HCT116 (cell line): ENCODE results near the gene BCL11B. TPM values are rescaled to one million over a fixed set of nuclear protein-coding genes. Genes with fewer than 3 reads are reported as not detected.

Source experiments
- ATAC-seq: fragments of 200-7000 bp; cut with Tn5 transposase; 2 replicates; pipeline ENCODE4 v1.9.1; 2020; ENCODE audit warnings: mild to moderate bottlenecking, moderate library complexity
- BruUV-seq: library from RNA; stranded (reverse); fragments of 400-500 nt; replicated peaks from 2 replicates; lab custom pipeline; 2021; lab: Mats Ljungman, UMichigan
- CTCF ChIA-PET: fragments of 300-600 bp; sonication (Branson Sonifier 250); formaldehyde crosslinking; loops from one replicate; lab custom pipeline; 2021; ENCODE audit warnings: antibody characterized with exemption; lab: Charles Lee
- POLR2A ChIA-PET: fragments of 300-600, 350-600 bp; sonication (Branson Sonifier 250); formaldehyde crosslinking; loops from one replicate; lab custom pipeline; 2021; ENCODE audit warnings: antibody characterized with exemption; lab: Charles Lee
- RAD21 ChIA-PET, 2 experiments: fragments of 300-600 bp; sonication (Branson Sonifier 250); formaldehyde crosslinking; loops; one replicate each; lab custom pipeline; 2023; ENCODE audit warnings: low total read pairs in 2 of 2; ENCODE audit not compliant: uncharacterized antibody in 2 of 2, unreplicated experiment in 2 of 2, low non-redundant PET in 1 of 2; lab: Charles Lee
- DNase-seq: peaks from one replicate; pipeline ENCODE4 v3.0.0-alpha.2; 2010; ENCODE audit warnings: low read depth, low spot score
- H2AFZ ChIP-seq: fragments of 200-600 bp; shearing (Covaris generic), sonication (generic); 2 replicates; pipeline ENCODE4 v1.6.1; 2017; ENCODE audit warnings: low read depth, mixed run types, mixed read lengths, antibody characterized with exemption, low read length; ENCODE audit not compliant: poor library complexity, severe bottlenecking
- H3K27ac ChIP-seq: 2 replicates; pipeline ENCODE4 v1.5.1; 2012; ENCODE audit warnings: low read depth, low read length
- H3K27me3 ChIP-seq: fragments of 200-600 bp; sonication (generic); 2 replicates; pipeline ENCODE4 v1.6.1; 2016; ENCODE audit warnings: mixed run types, low read length, mixed read lengths; ENCODE audit not compliant: insufficient read depth
- H3K36me3 ChIP-seq, 2 experiments: fragments of 200-500 bp in 1 of 2; fragments of 200-600 bp in 1 of 2; sonication (Bioruptor generic) in 1 of 2; sonication (generic) in 1 of 2; 2 replicates each; pipeline versions ENCODE4 v1.5.1 to v1.6.1; 2014 to 2016; ENCODE audit warnings: low read length in 2 of 2, inconsistent platforms in 1 of 2, mixed read lengths in 1 of 2, mixed run types in 1 of 2; ENCODE audit not compliant: insufficient read depth in 2 of 2, control insufficient read depth in 1 of 2
- H3K4me1 ChIP-seq, 2 experiments: fragments of 200-600 bp in 1 of 2; sonication (generic) in 1 of 2; 2 replicates each; pipeline versions ENCODE4 v1.5.1 to v1.6.1; 2012 to 2017; ENCODE audit warnings: low read length in 2 of 2, inconsistent platforms in 1 of 2, mild to moderate bottlenecking in 1 of 2, mixed read lengths in 1 of 2, mixed run types in 1 of 2, moderate library complexity in 1 of 2; ENCODE audit not compliant: insufficient read depth in 2 of 2, control insufficient read depth in 1 of 2
- H3K4me2 ChIP-seq: fragments of 200-600 bp; sonication (generic); 2 replicates; pipeline ENCODE4 v1.6.1; 2017; ENCODE audit warnings: mixed run types, low read length, mixed read lengths
- H3K4me3 ChIP-seq, 2 experiments: fragments of 200-600 bp in 1 of 2; sonication (generic) in 1 of 2; replicated peaks in 1 of 2; 2 replicates each; pipeline ENCODE4 v1.5.1; 2011 to 2016; ENCODE audit warnings: low read length in 2 of 2, control low read depth in 1 of 2, low read depth in 1 of 2, mild to moderate bottlenecking in 1 of 2, mixed read lengths in 1 of 2, mixed run types in 1 of 2
- H3K79me2 ChIP-seq: fragments of 200-600 bp; sonication (generic); 2 replicates; pipeline ENCODE4 v1.6.1; 2017; ENCODE audit warnings: mild to moderate bottlenecking, mixed run types, low read length, moderate library complexity, mixed read lengths; ENCODE audit not compliant: insufficient read depth
- H3K9ac ChIP-seq: fragments of 200-600 bp; sonication (generic); 2 replicates; pipeline ENCODE4 v1.6.1; 2016; ENCODE audit warnings: low read length, mixed read lengths
- H3K9me2 ChIP-seq: fragments of 200-600 bp; sonication (generic), shearing (Covaris generic); 2 replicates; pipeline ENCODE4 v1.6.1; 2017; ENCODE audit warnings: mixed run types, mild to moderate bottlenecking, moderate library complexity; ENCODE audit not compliant: insufficient read depth
- H3K9me3 ChIP-seq, 2 experiments: fragments of 200-500 bp in 1 of 2; fragments of 200-600 bp in 1 of 2; sonication (Bioruptor generic) in 1 of 2; sonication (generic) in 1 of 2; 2 replicates each; pipeline ENCODE4 v1.6.1; 2014 to 2017; ENCODE audit warnings: low read length in 2 of 2, mixed read lengths in 2 of 2, inconsistent platforms in 1 of 2, low read depth in 1 of 2, mild to moderate bottlenecking in 1 of 2, mixed run types in 1 of 2, moderate library complexity in 1 of 2; ENCODE audit not compliant: control insufficient read depth in 1 of 2, insufficient read depth in 1 of 2
- H4K20me1 ChIP-seq: fragments of 200-600 bp; sonication (generic), shearing (Covaris generic); 2 replicates; pipeline ENCODE4 v1.6.1; 2017; ENCODE audit warnings: mixed run types, mild to moderate bottlenecking, moderate library complexity; ENCODE audit not compliant: insufficient read depth
- CBX3 ChIP-seq: IDR thresholded peaks from 2 replicates; pipeline ENCODE4 v1.6.1; 2012; ENCODE audit warnings: low read depth
- CEBPB ChIP-seq: IDR thresholded peaks from 2 replicates; pipeline ENCODE4 v1.6.1; 2012; ENCODE audit warnings: low read depth
- EGR1 ChIP-seq: IDR thresholded peaks from 2 replicates; pipeline ENCODE4 v1.6.1; 2012; ENCODE audit warnings: low read depth
- ELF1 ChIP-seq: IDR thresholded peaks from 2 replicates; pipeline ENCODE4 v1.6.1; 2012; ENCODE audit warnings: low read depth, borderline replicate concordance
- EZH2phosphoT487 ChIP-seq: fragments of 200-600 bp; IDR thresholded peaks from 2 replicates; pipeline ENCODE4 v1.6.1; 2018; ENCODE audit warnings: antibody characterized with exemption, borderline replicate concordance
- JUND ChIP-seq: IDR thresholded peaks from 2 replicates; pipeline ENCODE4 v1.6.1; 2012
- POLR2A ChIP-seq: IDR thresholded peaks from 2 replicates; pipeline ENCODE4 v1.7.0; 2011; ENCODE audit warnings: borderline replicate concordance; ENCODE audit not compliant: insufficient read depth, insufficient read length; ENCODE audit errors: extremely low read depth
- POLR2AphosphoS5 ChIP-seq: IDR thresholded peaks from 2 replicates; pipeline ENCODE4 v1.6.1; 2011; ENCODE audit warnings: mild to moderate bottlenecking, low read depth, low read length, moderate library complexity
- SIN3A ChIP-seq: IDR thresholded peaks from 2 replicates; pipeline ENCODE4 v1.6.1; 2012; ENCODE audit warnings: low read depth
- SP1 ChIP-seq: IDR thresholded peaks from 2 replicates; pipeline ENCODE4 v1.6.1; 2012; ENCODE audit warnings: low read depth
- SRF ChIP-seq: IDR thresholded peaks from 2 replicates; pipeline ENCODE4 v1.6.1; 2012; ENCODE audit warnings: low read depth
- YY1 ChIP-seq: IDR thresholded peaks from 2 replicates; pipeline ENCODE4 v1.6.1; 2011; ENCODE audit warnings: low read length, low read depth, moderate library complexity, mild to moderate bottlenecking; ENCODE audit not compliant: insufficient replicate concordance; ENCODE audit errors: extremely low read depth
- ZFX ChIP-seq: fragments of 450-650 bp; IDR thresholded peaks from 2 replicates; pipeline ENCODE4 v1.6.1; 2017
- ZNF274 ChIP-seq: fragments of 200-500 bp; sonication (Bioruptor generic); IDR thresholded peaks from 2 replicates; pipeline ENCODE4 v1.6.1; 2014; ENCODE audit warnings: mild to moderate bottlenecking, low read depth, low read length, inconsistent platforms
- intact Hi-C: fragments of 100-400 bp; cut with micrococcal nuclease; formaldehyde crosslinking; loops from 2 replicates; pipeline ENCODE4 v1.10.0; 2022
- total RNA-seq: library from RNA; stranded (reverse); gene quantifications from one replicate; pipeline ENCODE4 v1.2.1, GENCODE V29; 2021; ENCODE audit not compliant: unreplicated experiment
- TF ChIP-seq, protein P1 (sequence below): IDR thresholded peaks from 2 replicates; pipeline ENCODE4 v1.6.1; 2012
- TF ChIP-seq, protein P2 (sequence below): IDR thresholded peaks from 2 replicates; pipeline ENCODE4 v1.6.1; 2012; ENCODE audit warnings: low read depth
- TF ChIP-seq, protein P3 (sequence below), 3 experiments: fragments of 200-600 bp in 1 of 3; sonication (generic) in 1 of 3; IDR thresholded peaks in 2 of 3; conservative IDR thresholded peaks in 1 of 3; 2 replicates each; pipeline ENCODE4 v1.5.1; 2012 to 2017; ENCODE audit warnings: low read depth in 2 of 3, low read length in 2 of 3, antibody characterized with exemption in 1 of 3, borderline replicate concordance in 1 of 3, control low read depth in 1 of 3, mild to moderate bottlenecking in 1 of 3, mixed read lengths in 1 of 3, mixed run types in 1 of 3, moderate library complexity in 1 of 3; ENCODE audit not compliant: insufficient read depth in 1 of 3

Gene BCL11B
- total RNA-seq, 1 experiment from 2014 or later, result 1.1 TPM

DNA sequence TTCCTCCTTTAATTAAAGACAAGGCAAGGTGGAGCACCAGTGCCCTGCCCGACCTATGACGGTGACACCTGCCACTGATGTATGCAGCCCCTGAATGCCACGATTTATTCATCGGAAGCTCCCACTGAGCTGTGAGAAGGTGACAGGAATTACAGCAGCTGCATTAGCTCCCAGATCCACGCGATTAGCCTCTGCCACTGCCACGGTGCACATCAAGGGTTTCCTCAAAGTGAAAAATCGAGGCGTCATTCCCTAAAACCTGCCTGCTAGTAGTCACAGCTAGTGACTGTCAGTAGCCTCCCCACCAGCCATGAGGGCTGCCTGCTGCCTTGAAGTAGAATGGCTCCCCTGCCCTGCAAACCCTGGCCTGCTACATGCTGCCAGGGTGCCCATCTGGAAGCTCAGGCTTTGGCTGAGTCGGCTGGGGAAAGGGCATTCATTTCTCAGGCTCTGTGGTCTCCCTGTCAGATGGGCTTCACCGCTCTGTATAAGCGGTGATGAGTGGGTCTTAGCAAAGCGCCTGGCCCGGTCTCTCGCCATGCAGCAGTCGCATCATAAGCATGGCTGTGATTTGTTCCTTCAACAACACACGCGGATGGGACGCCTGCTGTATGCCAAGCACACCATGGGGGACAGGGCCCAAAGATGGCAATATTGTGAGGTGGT, 8.2 kb upstream of the BCL11B start (continued):
- TF ChIP-seq YY1, result no peak
- TF ChIP-seq EGR1, result no peak
- TF ChIP-seq, all 23 proteins: peak for 0

DNA sequence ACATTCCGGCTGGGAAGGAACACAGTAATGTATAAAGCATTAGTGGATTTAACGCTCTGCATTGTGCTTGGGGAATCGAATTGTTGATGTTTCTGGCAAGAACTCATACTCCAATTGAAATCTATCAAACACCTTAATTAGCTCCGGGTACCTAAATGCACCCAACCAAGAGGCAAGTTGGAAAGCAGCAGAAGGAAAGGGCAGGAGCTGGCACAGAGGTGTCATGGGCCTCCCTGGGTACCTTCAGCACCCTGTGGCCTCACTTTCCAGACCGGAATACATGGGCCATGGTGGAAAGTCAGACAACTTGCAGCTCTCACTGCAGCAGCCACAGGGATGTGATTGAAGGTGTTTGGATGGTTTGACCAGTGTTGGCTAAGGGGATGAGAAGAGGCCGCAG, 6.8 kb upstream of the BCL11B start:
- Histone ChIP-seq H3K9ac (no peak overlapping the region), H3K9me3 (no peaks in the 10 kb centered on the region), H3K4me3 (no peak overlapping the region), H3K36me3 (no peaks in the 10 kb centered on the region), H3K9me2 (no peaks in the 10 kb centered on the region), H3K27me3 (peaks cover 50% of the 10 kb centered on the region), H3K4me2 (no peak overlapping the region), H3K27ac (no peak overlapping the region), H3K79me2 (no peaks in the 10 kb centered on the region), H4K20me1 (no peaks in the 10 kb centered on the region), H3K4me1 (peaks cover 2 to 13% of the 10 kb centered on the region in 2 experiments; a peak in 3 of 4 replicates), H2AFZ (no peak overlapping the region)
- POLR2A ChIA-PET, result no interaction called here
- no peak for DNase-seq
- TF ChIP-seq YY1 (no peak), JUND (no peak), ELF1 (no peak), SP1 (no peak), CBX3 (no peak), POLR2A (no peak), EGR1 (no peak), CEBPB (no peak), ZNF274 (no peak), EZH2phosphoT487 (no peak), SRF (no peak), POLR2AphosphoS5 (no peak), ZFX (no peak), SIN3A (no peak)
- TF ChIP-seq, protein P1, sequence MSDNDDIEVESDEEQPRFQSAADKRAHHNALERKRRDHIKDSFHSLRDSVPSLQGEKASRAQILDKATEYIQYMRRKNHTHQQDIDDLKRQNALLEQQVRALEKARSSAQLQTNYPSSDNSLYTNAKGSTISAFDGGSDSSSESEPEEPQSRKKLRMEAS, result no peak
- TF ChIP-seq, protein P2, sequence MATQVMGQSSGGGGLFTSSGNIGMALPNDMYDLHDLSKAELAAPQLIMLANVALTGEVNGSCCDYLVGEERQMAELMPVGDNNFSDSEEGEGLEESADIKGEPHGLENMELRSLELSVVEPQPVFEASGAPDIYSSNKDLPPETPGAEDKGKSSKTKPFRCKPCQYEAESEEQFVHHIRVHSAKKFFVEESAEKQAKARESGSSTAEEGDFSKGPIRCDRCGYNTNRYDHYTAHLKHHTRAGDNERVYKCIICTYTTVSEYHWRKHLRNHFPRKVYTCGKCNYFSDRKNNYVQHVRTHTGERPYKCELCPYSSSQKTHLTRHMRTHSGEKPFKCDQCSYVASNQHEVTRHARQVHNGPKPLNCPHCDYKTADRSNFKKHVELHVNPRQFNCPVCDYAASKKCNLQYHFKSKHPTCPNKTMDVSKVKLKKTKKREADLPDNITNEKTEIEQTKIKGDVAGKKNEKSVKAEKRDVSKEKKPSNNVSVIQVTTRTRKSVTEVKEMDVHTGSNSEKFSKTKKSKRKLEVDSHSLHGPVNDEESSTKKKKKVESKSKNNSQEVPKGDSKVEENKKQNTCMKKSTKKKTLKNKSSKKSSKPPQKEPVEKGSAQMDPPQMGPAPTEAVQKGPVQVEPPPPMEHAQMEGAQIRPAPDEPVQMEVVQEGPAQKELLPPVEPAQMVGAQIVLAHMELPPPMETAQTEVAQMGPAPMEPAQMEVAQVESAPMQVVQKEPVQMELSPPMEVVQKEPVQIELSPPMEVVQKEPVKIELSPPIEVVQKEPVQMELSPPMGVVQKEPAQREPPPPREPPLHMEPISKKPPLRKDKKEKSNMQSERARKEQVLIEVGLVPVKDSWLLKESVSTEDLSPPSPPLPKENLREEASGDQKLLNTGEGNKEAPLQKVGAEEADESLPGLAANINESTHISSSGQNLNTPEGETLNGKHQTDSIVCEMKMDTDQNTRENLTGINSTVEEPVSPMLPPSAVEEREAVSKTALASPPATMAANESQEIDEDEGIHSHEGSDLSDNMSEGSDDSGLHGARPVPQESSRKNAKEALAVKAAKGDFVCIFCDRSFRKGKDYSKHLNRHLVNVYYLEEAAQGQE, result no peak
- TF ChIP-seq, protein P3, sequence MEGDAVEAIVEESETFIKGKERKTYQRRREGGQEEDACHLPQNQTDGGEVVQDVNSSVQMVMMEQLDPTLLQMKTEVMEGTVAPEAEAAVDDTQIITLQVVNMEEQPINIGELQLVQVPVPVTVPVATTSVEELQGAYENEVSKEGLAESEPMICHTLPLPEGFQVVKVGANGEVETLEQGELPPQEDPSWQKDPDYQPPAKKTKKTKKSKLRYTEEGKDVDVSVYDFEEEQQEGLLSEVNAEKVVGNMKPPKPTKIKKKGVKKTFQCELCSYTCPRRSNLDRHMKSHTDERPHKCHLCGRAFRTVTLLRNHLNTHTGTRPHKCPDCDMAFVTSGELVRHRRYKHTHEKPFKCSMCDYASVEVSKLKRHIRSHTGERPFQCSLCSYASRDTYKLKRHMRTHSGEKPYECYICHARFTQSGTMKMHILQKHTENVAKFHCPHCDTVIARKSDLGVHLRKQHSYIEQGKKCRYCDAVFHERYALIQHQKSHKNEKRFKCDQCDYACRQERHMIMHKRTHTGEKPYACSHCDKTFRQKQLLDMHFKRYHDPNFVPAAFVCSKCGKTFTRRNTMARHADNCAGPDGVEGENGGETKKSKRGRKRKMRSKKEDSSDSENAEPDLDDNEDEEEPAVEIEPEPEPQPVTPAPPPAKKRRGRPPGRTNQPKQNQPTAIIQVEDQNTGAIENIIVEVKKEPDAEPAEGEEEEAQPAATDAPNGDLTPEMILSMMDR (IDR thresholded peaks at IDR 0.05 in 2 of 3, conservative IDR thresholded peaks at IDR 0.05 in 1 of 3; ENCODE audit: borderline replicate concordance in 1 of 3, insufficient read depth in 1 of 3, low read depth in 2 of 3, low read length in 2 of 3), result no peak
- intact Hi-C loops, result no loop called here
- no TSS peak for BruUV-seq
- RAD21 ChIA-PET, result no interaction called here
- CTCF ChIA-PET, result interaction anchor here (1.0 kb wide), 1 partner anchor 137 kb away, joined by 3 read pairs; no protein-coding TSS in a partner anchor
- no peak for ATAC-seq
